Stimulated activated CD4-positive, alpha-beta T cell treated with anti-CD3 and anti-CD28 coated beads, Interleukin-1b, Interleukin-23, amount 100 ng/mL, for 24 hours (primary cell): ENCODE results near the gene TJP2.

Experiments used
- DNase-seq, 4 experiments: peaks; one replicate each; pipeline ENCODE4 v3.0.0-alpha.2; 2020; ENCODE audit warnings: low read depth in 4 of 4, low spot score in 1 of 4

TJP2 gene

DNA sequence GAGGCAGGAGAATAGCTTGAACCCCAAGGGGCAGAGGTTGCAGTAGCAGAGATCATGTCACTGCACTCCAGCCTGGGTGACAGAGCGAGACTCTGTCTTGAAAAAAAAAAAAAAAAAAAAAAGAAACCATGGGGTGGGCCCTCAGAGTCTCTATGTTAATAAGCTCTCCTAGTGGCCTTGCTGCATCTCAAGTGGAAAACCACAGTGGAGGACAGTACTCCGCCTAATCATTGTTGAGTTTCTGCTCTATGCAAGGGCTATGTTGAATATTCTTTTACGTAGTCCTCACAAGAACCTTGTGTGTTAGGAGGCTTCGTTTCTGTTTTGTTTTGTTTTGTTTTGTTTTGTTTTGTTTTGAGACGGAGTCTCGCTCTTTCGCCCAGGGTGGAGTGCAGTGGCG lies 48.9 kb downstream of the TJP2 start:
- DNase-seq, result no peak

DNA sequence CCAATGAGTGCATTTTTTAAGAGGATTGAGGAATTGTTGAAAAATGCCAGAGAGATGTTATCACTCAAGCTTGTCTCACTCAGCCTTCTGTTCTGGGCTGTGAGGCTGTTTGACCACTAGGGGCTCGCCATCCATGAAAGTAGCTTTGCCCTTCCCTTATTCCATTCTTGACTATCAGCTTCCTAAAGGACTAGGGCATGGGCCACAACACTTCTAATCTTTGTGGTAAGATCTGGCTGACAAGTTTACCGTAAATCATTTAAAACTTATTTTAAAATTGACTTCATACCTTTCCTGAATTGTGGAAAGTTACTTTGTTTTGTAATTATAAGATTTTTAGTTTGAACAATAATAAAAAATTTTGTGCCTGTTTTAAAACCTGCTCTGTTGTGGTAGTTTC lies 49.5 kb downstream of the TJP2 start:
- no peak for DNase-seq

DNA sequence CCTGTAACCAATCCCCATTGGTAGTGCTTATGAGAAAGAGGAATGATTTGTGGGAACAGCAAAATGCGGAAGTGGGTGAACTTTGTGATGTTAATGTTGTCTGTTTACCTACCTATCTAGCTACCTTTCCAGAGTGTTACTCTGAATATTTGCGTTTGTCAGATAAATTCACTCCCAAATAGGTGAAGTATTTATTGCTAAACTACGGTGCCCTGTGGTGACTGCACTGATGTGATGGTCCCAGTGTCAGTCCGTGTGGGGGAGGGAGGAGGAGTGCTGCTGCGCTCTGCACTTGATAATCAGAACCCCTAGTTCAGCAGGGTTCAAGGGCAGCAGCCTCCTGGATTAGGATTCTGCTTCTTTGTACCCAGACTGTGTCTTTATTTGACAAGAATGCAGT lies 55.3 kb downstream of the TJP2 start:
- no peak for DNase-seq

- no peak for DNase-seq
Measured at GRCh38 chr9:69232135-69232534, 58.1 kb downstream of the TJP2 start.

GRCh38 chr9:69234683-69235082 lies 60.6 kb downstream of the TJP2 start:
- DNase-seq, result no peak

DNA sequence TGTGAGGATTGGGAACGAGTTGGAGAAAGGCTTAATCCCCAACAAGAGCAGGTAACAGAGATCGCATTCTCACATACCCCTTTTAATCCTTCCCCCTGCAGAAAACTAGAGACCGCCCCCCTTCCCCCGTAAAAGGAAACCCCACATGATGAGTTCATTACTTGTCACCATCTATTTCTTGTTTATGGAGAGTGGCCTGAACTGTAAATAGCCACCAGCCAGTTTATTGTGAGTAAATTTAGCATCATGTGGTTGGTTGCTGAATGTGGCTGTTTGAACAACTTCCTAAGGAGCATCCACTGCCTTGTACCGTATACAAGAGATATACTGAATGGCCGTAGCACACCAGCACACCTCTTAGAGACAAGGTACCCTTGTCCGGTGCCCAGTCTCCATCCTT lies 62.1 kb downstream of the TJP2 start:
- DNase-seq, result no peak

GRCh38 chr9:69237702-69238295 lies 63.7 kb downstream of the TJP2 start:
- no peak for DNase-seq

GRCh38 chr9:69243116-69243515 lies 69.0 kb downstream of the TJP2 start:
- DNase-seq, result no peak

DNA sequence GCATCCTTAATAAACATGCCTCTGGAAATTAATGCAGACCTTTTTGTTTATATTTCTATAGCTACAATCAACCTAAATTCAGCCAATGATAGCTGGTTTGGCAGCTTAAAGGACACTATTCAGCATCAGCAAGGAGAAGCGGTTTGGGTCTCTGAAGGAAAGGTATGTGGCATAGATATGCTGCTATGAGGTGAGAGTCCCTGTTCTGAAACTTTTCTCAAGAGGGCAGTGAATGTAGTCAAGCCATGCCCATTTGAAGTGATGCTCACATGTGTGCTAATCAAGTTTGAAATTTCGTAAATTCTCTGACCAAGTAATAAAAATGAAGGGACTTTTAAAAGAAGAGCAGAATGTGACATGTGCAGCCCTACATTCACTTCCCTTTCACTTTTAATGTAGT lies 72.6 kb downstream of the TJP2 start:
- DNase-seq, result no peak

- no peak for DNase-seq
Measured at GRCh38 chr9:69248005-69248404, 73.9 kb downstream of the TJP2 start.

GRCh38 chr9:69249337-69249736 lies 75.3 kb downstream of the TJP2 start:
- no peak for DNase-seq

DNA sequence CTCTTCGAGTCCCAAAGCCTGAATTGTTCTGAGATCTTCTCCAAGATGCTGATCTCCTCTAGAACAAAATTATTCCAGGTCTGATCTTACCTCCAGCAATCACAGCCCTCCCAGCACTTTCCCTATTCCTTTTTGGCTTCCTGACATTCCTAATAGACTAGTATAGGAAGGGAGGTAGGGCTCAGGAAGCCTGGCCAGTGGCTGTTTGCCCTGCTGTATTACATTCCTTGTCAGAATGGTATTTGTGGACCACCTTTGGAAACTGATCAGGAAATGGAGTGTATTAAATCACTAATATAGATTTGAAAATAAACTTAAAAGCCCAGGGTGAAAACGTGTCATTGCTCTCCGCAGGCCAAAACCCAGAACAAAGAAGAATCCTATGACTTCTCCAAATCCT lies 76.6 kb downstream of the TJP2 start:
- DNase-seq, result no peak

DNA sequence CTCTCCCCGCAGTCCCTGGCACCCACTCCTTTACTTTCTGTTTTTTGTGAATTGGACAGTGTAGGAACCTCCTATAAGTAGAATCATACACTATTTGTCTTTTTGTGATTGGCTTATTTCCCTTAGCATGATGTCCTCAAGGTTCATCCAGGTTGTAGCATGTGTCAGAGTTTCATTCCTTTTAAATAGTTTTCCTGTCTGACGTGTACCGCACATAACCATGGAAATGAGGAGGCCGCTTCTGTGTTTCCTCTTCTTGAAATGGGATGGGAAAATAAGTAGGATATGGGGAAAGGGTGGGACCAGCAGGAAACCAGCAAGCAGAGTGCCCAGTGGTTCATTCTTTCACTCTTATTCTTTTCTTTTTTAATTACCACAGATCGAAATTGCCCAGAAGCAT lies 78.4 kb downstream of the TJP2 start:
- DNase-seq, result no peak

GRCh38 chr9:69253057-69253456 lies 79.0 kb downstream of the TJP2 start:
- DNase-seq, result no peak

- no peak for DNase-seq
Measured at GRCh38 chr9:69254223-69254622, 80.1 kb downstream of the TJP2 start.

GRCh38 chr9:69255591-69255990 lies 81.5 kb downstream of the TJP2 start:
- no peak for DNase-seq

DNA sequence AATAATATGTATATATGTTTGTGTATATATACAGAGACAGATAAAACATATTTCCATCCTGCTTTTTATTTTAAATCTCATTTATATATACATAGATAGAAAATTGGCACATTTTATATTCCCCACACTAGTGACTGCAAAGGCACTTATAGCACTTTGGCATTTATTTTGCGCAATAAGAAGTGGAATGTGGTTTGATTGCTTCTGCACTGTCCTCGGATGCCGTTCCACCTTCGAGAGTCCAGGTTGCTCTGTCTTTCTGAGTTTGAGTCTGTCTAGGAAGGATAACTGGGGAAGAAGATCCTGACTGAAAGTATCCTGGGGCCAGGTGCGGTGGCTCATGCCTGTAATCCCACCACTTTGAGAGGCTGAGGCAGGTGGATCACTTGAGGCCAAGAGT lies 84.5 kb downstream of the TJP2 start:
- no peak for DNase-seq

DNA sequence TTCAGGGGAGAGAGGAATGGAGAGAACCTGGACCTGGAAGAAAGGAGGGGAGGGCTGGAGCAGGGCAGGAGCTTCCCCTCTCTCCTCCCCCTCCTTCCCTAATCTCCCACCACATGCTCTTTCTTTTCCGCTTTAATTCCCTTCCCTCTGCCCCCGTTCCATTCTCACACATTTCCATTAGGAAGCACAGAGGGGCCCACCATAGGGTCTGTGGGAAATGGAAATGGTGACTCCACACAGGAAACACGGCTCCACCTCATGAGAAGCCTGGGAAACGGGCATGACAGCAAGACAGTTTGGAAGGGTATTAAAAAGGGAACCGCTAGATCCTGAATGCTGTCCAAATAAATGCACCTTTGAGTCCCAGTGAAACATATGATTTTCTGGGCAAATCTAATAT lies 86.1 kb downstream of the TJP2 start:
- DNase-seq, result no peak

DNA sequence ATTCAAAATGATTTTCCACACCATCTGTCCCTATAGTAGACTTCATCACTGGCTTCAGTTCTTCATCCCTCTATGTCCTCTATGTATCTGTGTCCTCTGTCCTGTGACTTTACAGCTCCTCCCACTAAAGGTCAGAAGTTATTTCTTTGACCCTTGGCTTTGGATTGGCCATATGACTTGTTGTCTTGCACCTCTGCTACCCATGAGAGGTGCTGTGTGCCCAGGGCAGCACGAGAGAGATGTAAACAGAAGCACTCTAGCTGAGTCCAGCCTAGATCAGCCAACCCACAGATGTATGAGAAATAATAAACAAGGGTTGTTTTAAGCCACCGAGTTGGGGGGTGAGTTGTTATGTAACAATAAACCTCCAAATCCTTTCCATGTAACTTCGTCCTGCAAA lies 87.6 kb downstream of the TJP2 start:
- no peak for DNase-seq

GRCh38 chr9:69264526-69264925 lies 90.4 kb downstream of the TJP2 start:
- DNase-seq, result no peak

GRCh38 chr9:69265891-69266290 lies 91.8 kb downstream of the TJP2 start:
- DNase-seq, result no peak

DNA sequence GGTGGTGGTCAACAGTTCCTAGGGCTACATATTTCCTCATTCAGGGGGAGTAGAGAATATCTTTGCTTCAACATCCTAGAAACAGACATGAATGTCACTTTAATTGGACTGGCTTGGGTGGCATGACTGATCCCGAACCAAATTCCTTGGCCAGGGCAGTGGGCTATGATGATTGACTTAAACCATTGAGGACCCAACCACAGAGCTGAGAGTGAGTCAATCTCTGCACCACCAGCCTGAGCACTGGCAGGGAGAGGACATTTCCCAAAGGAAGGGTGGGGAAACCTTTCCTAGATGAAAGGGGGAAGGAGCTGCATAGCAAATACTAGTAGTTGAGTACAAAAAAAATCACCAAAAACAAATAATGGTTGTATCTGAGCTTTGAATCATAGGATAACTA lies 98.1 kb downstream of the TJP2 start:
- no peak for DNase-seq

GRCh38 chr9:69273161-69273560 lies 99.1 kb downstream of the TJP2 start:
- DNase-seq, result no peak

GRCh38 chr9:69276775-69277174 lies 102.7 kb downstream of the TJP2 start:
- no peak for DNase-seq
